Measurements from ENCODE around the gene TECPR1.

DNA sequence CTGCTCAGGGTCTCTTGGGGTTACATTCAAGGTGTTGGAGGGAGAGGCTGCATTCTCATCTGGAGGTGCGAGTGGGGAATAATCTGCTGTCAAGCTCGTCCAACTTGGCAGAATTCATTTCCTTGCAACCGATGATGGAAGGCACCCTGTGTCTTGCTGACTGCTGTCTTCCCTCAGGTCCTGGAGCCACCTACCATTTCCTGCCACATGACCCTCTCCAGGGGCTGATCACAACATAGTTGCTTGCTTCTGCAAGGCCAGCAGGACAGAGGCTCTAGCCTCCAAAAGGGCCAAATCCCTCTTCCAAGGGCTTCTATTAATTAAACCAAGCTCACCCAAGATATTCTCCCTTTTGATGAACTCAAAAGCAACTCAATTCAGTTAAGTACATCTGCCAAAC lies 15.3 kb upstream of the TECPR1 start:
- TF ChIP-seq, protein P1, sequence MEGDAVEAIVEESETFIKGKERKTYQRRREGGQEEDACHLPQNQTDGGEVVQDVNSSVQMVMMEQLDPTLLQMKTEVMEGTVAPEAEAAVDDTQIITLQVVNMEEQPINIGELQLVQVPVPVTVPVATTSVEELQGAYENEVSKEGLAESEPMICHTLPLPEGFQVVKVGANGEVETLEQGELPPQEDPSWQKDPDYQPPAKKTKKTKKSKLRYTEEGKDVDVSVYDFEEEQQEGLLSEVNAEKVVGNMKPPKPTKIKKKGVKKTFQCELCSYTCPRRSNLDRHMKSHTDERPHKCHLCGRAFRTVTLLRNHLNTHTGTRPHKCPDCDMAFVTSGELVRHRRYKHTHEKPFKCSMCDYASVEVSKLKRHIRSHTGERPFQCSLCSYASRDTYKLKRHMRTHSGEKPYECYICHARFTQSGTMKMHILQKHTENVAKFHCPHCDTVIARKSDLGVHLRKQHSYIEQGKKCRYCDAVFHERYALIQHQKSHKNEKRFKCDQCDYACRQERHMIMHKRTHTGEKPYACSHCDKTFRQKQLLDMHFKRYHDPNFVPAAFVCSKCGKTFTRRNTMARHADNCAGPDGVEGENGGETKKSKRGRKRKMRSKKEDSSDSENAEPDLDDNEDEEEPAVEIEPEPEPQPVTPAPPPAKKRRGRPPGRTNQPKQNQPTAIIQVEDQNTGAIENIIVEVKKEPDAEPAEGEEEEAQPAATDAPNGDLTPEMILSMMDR (IDR thresholded peaks at IDR 0.05; ENCODE audit: low read depth, low read length, poor library complexity, severe bottlenecking), result no peak
- no peak for TF ChIP-seq EZH2phosphoT487 (IDR thresholded peaks at IDR 0.05; ENCODE audit: borderline replicate concordance, low read length)
